Esophagus muscularis mucosa (tissue), 4 donors: ENCODE results near the gene WNT11. TPM values are rescaled to one million over a fixed set of nuclear protein-coding genes. Genes with fewer than 3 reads are reported as not detected.

Experiments used
- DNase-seq: peaks from one replicate; pipeline ENCODE4 v3.0.0-alpha.2; 2017; ENCODE audit errors: extremely low spot score
- H3K27ac ChIP-seq, 4 donors: fragments of 200-600 bp; sonication (generic); replicated peaks in 1 of 4; 1 replicate in 3 of 4; 2 replicates in 1 of 4; pipeline ENCODE4 v1.5.1; 2016 to 2019; ENCODE audit warnings: mild to moderate bottlenecking in 1 of 4
- H3K27me3 ChIP-seq, 4 donors: fragments of 200-600 bp; sonication (generic); one replicate each; pipeline versions ENCODE4 v1.5.1 to v1.6.0; 2016 to 2019
- H3K36me3 ChIP-seq, 4 donors: fragments of 200-600 bp; sonication (generic); one replicate each; pipeline ENCODE4 v1.5.1; 2016 to 2019
- H3K4me1 ChIP-seq, 4 donors: fragments of 200-600 bp; sonication (generic); one replicate each; pipeline ENCODE4 v1.5.1; 2016 to 2019
- H3K4me3 ChIP-seq, 4 donors: fragments of 200-600 bp; sonication (generic); 1 replicate in 2 of 4; 2 replicates in 2 of 4; pipeline ENCODE4 v1.5.1; 2016 to 2019; ENCODE audit warnings: mild to moderate bottlenecking in 4 of 4, moderate library complexity in 1 of 4
- H3K9me3 ChIP-seq, 4 donors: fragments of 200-600 bp; sonication (generic); 1 replicate in 3 of 4; 2 replicates in 1 of 4; pipeline ENCODE4 v1.5.1; 2016 to 2019
- EP300 ChIP-seq: sonication (generic); formaldehyde crosslinking; IDR thresholded peaks from one replicate; pipeline ENCODE4 v1.6.1; 2017; ENCODE audit warnings: antibody characterized with exemption
- POLR2A ChIP-seq: fragments of 450-650 bp; IDR thresholded peaks from one replicate; pipeline ENCODE4 v1.6.1; 2017; ENCODE audit warnings: antibody characterized with exemption, moderate library complexity, mild to moderate bottlenecking, low read depth
- POLR2AphosphoS5 ChIP-seq, 2 donors: sonication (generic); formaldehyde crosslinking; IDR thresholded peaks; one replicate each; pipeline ENCODE4 v1.6.1; 2017; ENCODE audit warnings: antibody characterized with exemption in 2 of 2
- WGBS: methylation state at CpG from one replicate; pipeline ENCODE4 v1.1.5; 2018; 5-methylcytosine and 5-hydroxymethylcytosine counted together
- intact Hi-C: fragments of 100-400 bp; cut with DNase I; formaldehyde crosslinking; loops from one replicate; pipeline ENCODE4 v1.15.1; 2023
- total RNA-seq, 4 donors: library from RNA; depleted of rRNA; stranded (reverse); fragments of >200 nt; gene quantifications; one replicate each; pipeline versions ENCODE4 v1.1.0 to v1.2.1, GENCODE V29; 2016
- TF ChIP-seq, protein P1 (sequence below), 3 experiments: fragments of 200-600 bp in 2 of 3; fragments of 450-650 bp in 1 of 3; sonication (generic) in 2 of 3; IDR thresholded peaks; one replicate each; pipeline ENCODE4 v1.5.1; 2017 to 2019; ENCODE audit warnings: antibody characterized with exemption in 3 of 3, mild to moderate bottlenecking in 2 of 3, moderate library complexity in 1 of 3

The WNT11 gene
- total RNA-seq, 4 donors from 2014 or later = 3.7 to 11.0 (median 7.7) TPM

- no peak for DNase-seq
- no peaks in the 10 kb centered on the region for H3K4me1 ChIP-seq
- no peak overlapping the region for H3K4me3 ChIP-seq
- no peaks in the 10 kb centered on the region for H3K36me3 ChIP-seq
- 57% methylated on average over 9 of the region's 9 CpGs for WGBS
- intact Hi-C loops = no loop called here
- no peaks in the 10 kb centered on the region for H3K9me3 ChIP-seq
- H3K27ac ChIP-seq = no peak overlapping the region
- H3K27me3 ChIP-seq = no peaks in the 10 kb centered on the region
- TF ChIP-seq EP300 (no peak), POLR2AphosphoS5 (IDR thresholded peaks at IDR 0.05) (no peak), POLR2A (no peak)
- TF ChIP-seq, protein P1, sequence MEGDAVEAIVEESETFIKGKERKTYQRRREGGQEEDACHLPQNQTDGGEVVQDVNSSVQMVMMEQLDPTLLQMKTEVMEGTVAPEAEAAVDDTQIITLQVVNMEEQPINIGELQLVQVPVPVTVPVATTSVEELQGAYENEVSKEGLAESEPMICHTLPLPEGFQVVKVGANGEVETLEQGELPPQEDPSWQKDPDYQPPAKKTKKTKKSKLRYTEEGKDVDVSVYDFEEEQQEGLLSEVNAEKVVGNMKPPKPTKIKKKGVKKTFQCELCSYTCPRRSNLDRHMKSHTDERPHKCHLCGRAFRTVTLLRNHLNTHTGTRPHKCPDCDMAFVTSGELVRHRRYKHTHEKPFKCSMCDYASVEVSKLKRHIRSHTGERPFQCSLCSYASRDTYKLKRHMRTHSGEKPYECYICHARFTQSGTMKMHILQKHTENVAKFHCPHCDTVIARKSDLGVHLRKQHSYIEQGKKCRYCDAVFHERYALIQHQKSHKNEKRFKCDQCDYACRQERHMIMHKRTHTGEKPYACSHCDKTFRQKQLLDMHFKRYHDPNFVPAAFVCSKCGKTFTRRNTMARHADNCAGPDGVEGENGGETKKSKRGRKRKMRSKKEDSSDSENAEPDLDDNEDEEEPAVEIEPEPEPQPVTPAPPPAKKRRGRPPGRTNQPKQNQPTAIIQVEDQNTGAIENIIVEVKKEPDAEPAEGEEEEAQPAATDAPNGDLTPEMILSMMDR (IDR thresholded peaks at IDR 0.05) = no peak
Observed at GRCh38 chr11:76218449-76219178, 12.3 kb upstream of the WNT11 start.

- H3K36me3 ChIP-seq = no peaks in the 10 kb centered on the region
- DNase-seq = no peak
- intact Hi-C loops = no loop called here
- H3K4me1 ChIP-seq = no peaks in the 10 kb centered on the region
- TF ChIP-seq EP300 (no peak), POLR2A (no peak), POLR2AphosphoS5 (IDR thresholded peaks at IDR 0.05) (no peak)
- TF ChIP-seq, protein P1 (IDR thresholded peaks at IDR 0.05) = no peak
- no peaks in the 10 kb centered on the region for H3K9me3 ChIP-seq
- 88% methylated on average over 8 of the region's 8 CpGs for WGBS
- H3K27me3 ChIP-seq = no peaks in the 10 kb centered on the region
- no peak overlapping the region for H3K27ac ChIP-seq
- no peak overlapping the region for H3K4me3 ChIP-seq
Observed at GRCh38 chr11:76217653-76218160, 11.4 kb upstream of the WNT11 start.

DNA sequence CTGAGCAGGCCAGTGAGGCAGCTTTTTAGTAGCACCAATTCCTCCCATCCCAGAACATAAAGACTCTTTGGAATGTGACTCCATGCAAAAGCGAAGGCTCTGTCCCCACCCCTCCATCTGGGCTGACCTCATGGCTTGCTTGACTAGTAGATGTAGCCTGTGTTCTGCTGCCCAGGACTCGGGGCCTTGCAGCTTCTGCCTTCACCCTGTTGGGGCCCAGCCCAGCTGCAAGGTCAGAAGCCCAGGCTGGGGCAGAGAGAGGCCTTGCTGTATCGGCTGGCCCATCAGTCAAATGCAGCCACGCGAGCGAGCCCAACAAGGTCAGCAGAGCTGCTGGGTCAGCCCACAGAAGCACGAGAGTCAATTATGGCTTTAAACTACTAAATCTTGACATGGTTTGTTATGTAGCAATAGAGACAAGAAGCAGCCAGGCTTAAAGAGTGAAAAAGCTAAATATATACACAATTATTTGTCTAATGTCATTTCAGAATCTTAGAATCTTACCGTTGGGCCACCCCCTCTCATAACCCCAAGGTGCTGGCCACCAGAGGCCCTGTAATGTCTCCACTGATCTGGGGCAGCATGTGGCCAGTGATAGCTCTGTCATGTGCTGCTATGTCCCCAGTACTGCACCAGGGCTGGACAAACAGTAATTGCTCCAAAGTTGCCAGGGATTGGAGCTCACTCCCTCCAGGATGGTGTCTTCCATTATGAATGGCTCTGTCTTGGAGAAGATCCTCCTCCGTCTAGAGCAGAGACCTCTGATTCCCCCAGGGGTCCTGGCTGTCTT, 10.4 kb upstream of the WNT11 start:
- Histone ChIP-seq H3K9me3 (no peaks in the 10 kb centered on the region), H3K4me1 (no peaks in the 10 kb centered on the region), H3K36me3 (no peaks in the 10 kb centered on the region), H3K4me3 (no peak overlapping the region), H3K27ac (no peak overlapping the region), H3K27me3 (no peaks in the 10 kb centered on the region)
- TF ChIP-seq EP300 (no peak), POLR2A (no peak), POLR2AphosphoS5 (IDR thresholded peaks at IDR 0.05) (no peak)
- TF ChIP-seq, protein P1 (IDR thresholded peaks at IDR 0.05) = no peak
- no peak for DNase-seq
- WGBS = 89% methylated on average over 9 of the region's 9 CpGs
- intact Hi-C loops = no loop called here

DNA sequence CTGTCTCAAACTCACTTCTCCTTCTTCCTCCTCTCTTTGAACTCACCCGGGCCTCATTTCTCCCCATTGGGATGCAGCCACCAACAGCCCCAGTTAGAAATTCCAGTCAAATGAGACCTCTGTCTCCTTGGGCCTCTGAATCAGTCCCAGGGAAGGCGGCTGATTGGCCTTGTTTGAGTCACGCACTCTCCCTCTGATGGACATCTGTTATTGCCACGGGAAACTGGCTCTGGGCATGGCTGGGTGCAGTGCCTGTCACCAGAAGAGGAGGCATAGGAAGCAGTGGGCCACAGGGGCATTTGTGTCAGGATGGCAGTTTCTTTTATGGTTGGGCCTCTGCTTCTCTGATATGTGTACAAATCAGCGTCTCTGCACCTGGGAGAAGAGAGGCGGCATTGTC, 9.6 kb upstream of the WNT11 start:
- Histone ChIP-seq H3K9me3 (no peaks in the 10 kb centered on the region), H3K4me1 (peaks cover under 1 to 7% (median 3%) of the 10 kb centered on the region in 4 donors), H3K36me3 (no peaks in the 10 kb centered on the region), H3K4me3 (no peak overlapping the region), H3K27ac (no peak overlapping the region), H3K27me3 (peaks cover 0 to 5% (median 0%) of the 10 kb centered on the region in 4 donors)
- 87% methylated on average over 6 of the region's 6 CpGs for WGBS
- intact Hi-C loops = no loop called here
- no peak for DNase-seq
- TF ChIP-seq EP300 = no peak
- no peak for TF ChIP-seq POLR2AphosphoS5 (IDR thresholded peaks at IDR 0.05)
- TF ChIP-seq POLR2A = no peak
- TF ChIP-seq, protein P1 (IDR thresholded peaks at IDR 0.05) = no peak
